Measurements from ENCODE around the gene CORO7.

GRCh38 chr16:4353675-4354074 is 62.7 kb downstream of the CORO7 start:
- no peak for TF ChIP-seq CTCF (IDR thresholded peaks at IDR 0.05)
- TF ChIP-seq EZH2 (IDR thresholded peaks at IDR 0.05; ENCODE audit: borderline replicate concordance, insufficient read depth, low read depth, low read length, poor library complexity, severe bottlenecking): no peak
